KG1 (cell line): ENCODE results near the gene SLC4A5.
"Not testable (repeated sequence)": the region's sequence is repeated elsewhere in the genome, so short reads cannot be mapped to it uniquely, and the experiment has no call there.

ENCODE experiments used
- DNase-seq: peaks from one replicate; lab custom pipeline; 2025; lab: John Stamatoyannopoulos, UW

The SLC4A5 gene

DNA sequence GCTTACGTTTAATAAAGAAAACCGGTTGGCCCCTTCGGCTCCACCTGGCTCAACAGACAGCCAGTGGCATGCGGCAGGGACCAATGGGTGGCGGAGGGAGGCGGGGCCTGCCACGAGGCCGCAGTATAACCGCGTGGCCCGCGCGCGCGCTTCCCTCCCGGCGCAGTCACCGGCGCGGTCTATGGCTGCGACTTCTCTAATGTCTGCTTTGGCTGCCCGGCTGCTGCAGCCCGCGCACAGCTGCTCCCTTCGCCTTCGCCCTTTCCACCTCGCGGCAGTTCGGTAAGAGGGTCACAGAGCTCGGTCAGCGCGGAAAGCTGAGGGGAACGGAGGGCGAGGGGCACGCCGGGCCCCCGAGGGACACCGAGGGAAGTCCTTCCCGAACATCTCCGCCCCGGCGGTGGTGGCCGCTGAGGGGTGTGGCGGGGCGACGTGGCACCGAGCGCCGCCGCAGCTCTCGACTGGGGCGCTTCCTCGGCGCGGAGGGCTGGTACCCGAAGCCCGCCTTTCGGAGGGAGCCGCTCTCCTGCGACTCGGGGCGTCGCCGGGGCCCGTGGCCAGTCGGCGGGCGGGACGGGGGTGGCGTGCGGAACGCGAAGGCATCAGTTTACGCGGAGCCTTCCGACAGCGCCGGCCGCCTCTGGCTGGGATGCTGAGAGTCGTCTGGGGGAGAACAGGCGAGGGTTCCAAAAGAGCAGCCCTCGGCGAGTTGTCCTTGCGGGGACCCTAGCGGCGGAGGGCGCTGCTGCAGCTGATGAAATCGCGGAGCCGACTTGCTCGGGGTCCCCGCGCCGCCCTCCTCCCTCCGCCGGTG, 144.5 kb downstream of the SLC4A5 start, which contains the start of gene MTHFD2:
TSS of gene MTHFD2 (plus strand) at position 155 of the 814 bp plus-strand sequence. CDS start at position 182, 27 bp downstream.
- DNase-seq: peak; percentile 82

DNA sequence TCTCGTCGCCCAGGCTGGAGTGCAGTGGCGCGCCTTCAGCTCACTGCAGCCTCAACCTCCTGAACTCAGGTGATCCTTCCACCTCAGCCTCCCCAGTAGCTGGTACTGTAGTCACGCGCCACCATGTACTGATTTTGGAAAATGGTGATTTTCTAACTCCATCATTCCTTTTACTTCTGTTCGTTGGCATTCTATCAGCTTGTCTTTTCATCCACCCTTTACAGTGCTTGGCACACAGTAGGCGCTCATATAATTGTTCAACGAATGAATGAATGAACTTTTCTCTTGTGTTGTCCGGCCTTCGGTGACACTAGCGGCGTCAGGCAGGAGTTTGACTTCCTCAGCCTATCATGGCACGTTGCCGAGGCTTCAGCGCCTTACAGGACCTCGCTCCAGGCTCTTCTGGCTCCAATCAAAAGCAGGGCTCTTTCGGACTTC, 145.2 kb downstream of the SLC4A5 start:
- no peak for DNase-seq

DNA sequence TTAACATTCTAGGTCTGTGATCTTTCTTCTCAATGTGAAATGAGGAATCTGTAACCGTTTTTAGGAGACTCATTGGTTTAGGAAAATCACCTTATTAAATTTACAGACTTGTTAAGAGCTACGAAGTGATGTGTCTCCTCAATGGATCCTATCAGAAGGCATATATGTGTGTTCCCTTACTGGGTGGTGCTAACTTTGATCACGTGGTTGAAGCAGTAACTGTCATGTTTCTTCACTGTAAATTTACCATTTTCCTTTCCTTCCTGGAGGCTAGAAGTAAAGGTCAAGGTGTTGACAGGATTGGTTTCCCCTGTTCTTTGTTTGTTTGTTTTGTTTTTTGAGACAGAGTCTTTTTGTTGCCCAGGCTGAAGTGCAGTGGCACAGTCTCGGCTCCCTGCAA, 146.2 kb downstream of the SLC4A5 start:
- no peak for DNase-seq

DNA sequence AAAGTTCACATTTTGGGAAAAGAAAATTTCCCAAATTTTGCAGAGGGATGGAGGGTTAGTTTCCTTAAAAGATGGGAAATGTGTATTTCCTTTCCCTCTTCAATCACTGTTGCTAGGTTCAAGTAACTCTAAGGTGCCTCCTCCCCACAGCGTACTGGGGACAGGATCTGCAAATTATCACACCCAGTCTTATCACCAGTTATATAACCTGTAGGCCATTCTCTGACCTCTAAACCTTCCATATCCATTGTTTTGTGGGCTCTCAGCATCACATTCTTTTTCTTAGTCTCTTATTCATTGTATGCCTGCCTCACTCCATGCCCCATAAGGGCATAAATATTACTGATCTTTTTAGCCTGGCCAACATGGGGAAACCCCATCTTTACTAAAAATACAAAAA, 148.4 kb downstream of the SLC4A5 start:
- DNase-seq: no peak

DNA sequence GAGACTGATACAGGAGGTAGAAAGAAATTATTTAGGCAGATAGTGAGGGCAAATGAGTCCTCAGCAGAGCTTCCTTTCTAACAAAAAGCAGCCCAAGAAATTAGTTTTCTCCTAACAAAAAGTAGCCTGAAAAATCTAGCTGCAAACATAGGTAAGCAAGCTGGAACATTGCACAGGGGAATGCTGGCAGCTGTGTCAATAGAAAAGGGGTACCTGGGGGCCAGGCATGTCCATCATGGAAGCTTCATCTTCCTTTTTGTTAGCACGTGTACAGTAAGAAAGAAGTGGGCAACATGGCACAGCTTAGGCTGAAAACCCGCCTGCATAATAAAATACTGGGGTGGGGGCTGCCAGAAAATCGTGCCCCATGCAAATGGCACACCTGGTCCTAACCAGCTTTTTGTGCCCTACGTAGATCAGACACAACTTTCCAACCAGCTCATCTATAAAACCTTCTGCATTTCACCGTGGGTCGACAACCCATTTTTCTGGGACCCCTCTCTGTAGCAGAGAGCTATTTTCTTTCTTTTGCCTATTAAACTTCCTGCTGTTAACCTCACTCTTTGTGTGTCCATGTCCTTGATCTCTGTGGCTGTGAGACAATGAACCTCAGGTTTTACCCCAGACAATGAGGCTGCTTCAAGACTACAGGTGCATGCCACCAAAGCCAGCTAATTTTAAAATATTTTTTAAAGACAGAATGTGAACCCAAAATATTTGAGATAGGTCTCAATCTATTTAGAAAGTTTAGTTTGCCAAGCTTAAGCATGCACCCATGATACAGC, 151.4 kb downstream of the SLC4A5 start:
- no peak for DNase-seq

DNA sequence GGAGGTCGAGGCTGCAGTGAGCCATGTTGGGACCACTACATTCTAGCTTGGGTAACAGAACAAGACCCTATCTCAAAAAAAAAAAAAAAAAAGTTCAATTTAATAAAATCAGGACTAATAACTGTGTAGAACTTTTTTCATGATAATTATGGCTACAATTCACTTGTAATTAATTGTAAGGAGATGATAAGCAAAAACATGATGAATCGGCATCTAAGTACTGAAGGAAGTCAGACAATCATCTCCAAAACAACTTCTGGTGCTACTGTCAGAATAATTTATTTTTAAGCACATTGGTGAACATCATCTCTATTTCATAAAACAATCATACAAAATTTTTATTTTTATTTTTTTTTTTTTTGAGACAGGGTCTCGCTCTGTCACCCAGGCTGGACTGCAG, 154.5 kb downstream of the SLC4A5 start:
- DNase-seq: no peak

DNA sequence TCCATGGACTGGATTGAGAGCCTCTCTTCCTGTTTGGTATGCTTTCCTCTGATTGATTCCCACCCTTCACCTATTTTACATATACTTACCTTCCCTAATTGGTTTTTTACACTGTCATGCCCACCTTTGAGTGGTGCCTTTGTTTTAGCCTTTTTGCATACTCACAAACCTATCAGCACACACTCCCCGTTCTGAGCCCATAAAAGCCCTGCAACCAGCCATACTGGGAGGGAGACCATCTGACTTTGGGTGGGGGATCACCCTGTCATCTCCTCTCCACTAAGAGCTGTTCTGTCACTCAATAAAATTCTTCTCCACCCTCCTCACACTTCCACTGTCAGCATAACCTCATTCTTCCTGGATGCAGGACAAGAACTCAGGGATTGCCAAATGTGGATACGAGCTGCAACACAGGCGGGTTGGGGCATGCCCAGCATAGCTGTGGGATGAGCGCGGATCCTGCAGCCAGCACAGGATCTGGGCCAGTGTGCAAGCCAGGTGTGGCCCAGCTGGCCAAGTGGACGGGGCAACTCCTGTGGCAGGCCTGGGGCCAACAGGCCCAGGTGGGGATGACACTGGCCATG, 155.1 kb downstream of the SLC4A5 start:
- DNase-seq: no peak

DNA sequence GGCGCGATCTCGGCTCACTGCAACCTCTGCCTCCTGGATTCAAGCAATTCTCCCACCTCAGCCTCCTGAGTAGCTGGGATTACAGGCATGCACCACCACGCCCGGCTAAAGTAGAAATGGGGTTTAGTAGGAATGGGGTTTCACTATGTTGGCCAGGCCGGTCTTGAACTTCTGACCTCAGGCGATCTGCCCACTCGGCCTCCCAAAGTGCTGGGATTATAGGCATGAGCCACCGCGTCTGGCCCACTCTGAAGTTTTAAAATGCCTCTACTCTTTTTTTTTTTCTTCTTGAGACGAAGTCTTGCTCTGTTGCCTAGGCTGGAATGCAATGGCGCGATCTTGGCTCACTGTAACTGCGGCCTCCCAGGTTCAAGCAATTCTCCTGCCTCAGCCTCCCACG, 156.5 kb downstream of the SLC4A5 start:
- DNase-seq: not testable (repeated sequence)

DNA sequence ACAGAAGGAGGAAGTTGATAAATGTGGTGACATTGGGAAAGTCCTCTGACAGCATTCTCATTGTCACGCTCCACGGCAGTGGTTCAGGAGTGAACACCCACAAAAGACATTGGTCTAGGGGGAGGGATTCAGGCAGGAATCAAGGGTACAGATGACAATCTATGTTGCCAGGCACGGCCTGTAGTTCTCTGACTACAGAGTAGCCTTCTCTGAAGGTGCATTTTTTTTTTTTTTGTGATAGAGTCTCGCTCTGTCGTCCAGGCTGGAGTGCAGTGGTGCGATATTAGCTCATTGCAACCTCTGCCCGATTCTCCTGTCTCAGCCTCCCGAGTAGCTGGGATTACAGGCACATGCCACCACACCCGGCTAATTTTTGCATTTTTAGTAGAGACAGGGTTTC, 157.2 kb downstream of the SLC4A5 start:
- DNase-seq: peak; percentile 83

DNA sequence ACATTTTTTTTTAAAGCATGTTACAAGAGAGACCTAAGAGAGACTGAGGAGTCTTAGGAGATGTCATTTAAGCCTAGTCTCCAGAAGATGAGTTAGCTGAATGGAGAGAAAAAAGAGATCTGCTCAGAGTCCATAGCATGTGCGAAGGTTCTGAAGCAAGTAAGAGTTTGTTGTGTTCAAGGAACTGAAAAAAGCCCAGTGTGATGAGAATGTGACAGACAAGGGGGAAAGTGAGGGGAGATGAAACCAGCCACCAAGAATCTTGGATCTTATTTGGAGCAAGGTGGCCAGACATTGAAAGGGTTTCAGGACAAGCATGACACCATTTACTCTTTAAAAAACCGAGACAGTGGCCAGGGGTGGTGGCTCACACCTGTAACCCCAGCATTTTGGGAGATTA, 159.3 kb downstream of the SLC4A5 start:
- no peak for DNase-seq

DNA sequence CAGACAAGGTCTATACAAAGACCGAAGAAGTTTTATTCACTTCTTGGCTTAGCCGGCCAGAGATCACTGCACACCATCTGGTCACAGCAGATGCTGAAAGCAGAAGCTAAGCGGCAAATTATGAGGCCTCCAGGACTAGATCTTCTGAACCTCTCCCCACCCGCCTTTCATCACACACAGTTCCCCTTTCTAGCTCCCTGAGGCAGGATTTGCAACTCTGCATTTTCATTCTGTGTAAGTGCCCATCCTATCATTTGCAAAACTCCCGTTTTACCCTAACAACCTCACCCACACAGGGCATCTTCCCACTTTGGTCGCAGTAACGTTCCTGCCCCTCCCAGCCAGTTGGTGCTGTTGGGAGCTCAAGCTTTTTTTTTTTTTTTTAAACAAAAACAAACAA, 161.5 kb downstream of the SLC4A5 start:
- DNase-seq: peak; percentile 76

DNA sequence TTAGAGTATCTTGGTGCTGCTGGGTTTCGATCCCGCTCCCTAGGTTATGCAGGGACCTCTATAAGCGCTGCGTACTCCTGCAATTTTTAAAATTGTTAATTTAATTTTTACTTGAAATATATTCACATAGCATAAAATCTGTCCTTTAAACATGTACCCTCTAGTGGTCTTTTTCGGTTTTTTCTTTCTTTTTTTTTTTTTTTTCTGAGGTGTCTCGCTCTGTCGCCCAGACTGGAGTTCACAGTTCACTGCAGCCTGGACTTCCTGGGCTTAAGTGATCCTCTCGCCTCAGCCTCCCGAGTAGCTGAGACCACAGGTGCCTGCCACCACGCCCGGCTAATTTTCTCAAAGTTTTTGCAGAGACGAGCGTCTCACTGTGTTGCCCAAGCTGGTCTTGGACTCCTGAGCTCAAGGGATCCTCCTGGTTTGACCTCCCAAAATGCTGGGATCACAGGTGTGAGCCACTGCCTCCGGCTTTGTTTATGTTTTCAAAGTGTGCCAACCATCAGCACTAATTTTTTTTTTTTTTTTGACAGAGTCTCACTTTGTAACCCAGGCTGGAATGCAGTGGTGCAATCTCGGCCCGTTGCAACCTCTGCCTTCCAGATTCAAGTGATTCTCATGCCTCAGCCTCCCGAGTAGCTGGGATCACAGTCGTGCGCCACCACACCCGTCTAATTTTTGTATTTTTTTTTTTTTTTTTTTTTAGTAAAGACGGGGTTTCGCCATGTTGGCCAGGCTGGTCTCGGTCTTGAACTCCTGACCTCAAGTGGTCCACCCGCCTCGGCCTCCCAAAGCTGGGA, 164.0 kb downstream of the SLC4A5 start:
- no peak for DNase-seq

DNA sequence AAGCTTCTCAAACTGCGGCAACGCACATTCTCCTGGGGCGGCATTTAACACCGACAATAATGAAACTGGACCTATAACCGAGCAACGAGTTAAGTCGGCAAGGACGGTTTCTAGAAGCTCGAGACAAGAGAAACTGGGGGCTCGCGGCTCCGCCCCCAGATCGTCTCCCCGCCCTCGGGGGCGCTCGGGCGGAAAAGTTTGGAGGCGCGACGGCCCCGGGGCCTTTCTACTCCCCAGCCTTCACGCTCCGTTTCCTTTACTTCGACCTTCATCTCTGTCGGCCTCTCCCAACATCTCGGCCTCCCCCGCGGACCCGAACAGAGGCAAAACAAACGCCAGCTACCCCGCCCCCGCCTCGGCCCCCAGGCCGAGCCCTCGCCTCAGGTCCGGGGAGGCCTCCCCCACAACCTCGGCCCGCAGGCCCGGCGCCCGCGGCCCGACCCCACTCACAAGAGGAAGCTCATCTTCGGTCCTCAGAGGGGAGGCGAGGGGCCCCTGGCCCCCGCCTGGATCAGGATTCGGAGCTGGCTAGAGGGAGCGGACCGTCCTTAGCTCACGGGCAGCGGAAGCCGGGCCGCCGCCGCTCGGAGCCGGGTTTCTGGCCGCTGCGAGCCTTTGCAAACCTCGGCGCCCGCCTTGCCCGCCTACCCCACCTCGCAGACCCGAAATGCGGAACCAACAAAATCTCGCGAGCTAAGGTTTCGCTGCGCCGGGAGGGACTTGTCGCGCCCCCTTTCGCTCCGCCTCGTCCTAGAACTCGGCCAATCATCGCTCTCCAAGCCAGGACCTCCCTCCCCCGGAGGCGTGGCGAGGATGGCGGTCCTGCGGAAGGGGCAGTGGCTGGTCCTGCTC, 164.8 kb downstream of the SLC4A5 start, which contains the start of gene MOB1A:
TSS of gene MOB1A (minus strand) at position 669 of the 852 bp plus-strand sequence. CDS start at position 464, 205 bp downstream.
- peak; percentile 96 for DNase-seq

DNA sequence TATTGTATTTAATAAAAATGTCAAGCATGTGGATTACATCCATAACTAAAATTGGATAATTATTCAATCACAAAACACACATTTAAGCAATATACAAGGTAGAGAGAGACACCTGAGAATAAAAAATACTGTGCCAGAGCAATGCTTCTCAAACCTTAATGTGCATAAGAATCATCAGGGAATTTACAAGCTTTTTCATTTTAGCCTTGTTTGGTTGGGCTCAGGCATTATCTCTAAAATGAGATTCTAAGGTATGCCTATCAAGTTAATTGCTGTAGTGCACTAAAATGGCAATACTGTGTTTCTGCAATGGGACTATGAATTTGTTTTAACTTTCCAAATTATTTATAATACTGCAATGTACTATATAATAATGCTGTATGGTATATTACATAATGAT, 165.5 kb downstream of the SLC4A5 start:
- no peak for DNase-seq

DNA sequence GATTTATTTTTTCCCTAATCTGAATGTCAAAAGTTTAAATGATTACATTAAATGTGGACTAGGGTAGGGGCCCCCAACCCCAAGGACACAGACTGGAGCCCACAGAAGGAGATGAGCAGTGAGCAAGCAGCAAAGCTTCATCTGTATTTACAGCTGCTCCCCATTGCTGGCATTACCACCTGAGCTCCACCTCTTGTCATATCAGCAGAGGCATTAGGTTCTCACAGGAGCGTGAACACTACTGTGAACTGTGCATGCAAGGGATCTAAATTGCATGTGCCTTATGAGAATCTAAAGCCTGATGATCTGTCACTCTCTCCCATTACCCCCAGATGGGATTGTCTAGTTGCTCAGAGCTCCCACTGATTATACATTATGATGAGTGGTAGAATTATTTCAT, 168.3 kb downstream of the SLC4A5 start:
- DNase-seq: no peak

DNA sequence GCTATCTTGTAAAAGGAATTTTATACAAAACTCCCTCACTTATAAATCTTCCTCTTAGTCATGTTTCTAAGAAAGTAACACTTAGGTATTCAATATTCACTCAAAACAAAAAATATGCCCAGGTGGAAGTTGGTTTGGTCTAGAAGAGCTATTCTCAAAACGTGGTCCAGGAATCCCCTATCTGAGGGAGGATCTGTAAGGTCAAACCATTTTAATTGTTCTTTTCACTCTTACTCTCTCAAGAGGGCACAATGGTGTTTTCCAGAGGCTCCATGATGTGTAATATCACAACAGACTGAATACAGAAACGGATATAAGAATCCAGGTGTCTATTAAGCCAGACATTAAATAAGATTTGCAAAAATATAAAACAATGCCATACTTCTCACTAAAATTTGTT, 174.5 kb downstream of the SLC4A5 start:
- DNase-seq: no peak
